GM19397 (cell line): Measurements from ENCODE around the gene GYG2.
"Not testable (repeated sequence)": the region's sequence is repeated elsewhere in the genome, so short reads cannot be mapped to it uniquely, and the experiment has no call there.

Experiments used
- ATAC-seq: cut with Tn5 transposase; IDR thresholded peaks from one replicate; pipeline ENCODE4 v1.9.1; 2021; ENCODE audit warnings: mild to moderate bottlenecking, moderate library complexity; ENCODE audit not compliant: unreplicated experiment

GYG2 gene

DNA sequence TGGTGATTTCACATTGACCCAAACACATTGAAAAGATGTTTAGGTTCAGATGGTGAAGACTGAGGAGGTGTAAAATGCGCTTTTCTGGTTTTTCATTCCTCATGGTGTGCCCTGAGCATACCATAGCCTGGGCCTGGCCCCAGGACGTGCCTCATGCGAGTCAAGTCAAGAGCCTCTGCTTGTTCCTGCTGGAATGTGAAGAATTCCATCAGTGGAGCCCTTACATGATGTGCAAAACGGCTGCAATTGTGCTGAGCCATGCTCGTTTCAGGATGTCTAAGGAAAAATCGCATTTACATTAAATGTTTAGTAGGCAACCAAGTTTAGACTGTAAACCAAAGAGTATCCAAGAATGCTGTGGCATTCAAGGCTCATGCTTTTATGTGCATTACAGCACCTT, 34.9 kb downstream of the GYG2 start:
- no peak for ATAC-seq

DNA sequence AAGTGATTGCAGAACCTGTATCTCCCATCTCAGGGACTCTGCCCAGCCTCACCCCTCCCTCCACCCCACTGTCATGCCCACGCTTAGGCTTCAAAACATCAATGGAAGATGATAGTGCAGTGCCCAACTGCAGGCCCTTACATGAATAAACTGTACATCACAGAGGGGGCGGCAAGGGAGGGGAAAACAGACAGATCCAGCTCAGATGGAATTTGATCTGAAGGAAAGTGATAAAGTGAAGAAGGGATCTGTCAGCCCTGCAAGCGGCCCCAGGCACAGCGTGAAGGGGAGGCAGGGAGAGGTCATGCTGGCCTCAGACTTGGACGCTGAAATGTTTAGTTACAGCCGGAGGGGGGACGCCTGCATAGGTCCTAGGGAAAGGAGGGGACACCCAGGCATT, 38.5 kb downstream of the GYG2 start:
- ATAC-seq = no peak

DNA sequence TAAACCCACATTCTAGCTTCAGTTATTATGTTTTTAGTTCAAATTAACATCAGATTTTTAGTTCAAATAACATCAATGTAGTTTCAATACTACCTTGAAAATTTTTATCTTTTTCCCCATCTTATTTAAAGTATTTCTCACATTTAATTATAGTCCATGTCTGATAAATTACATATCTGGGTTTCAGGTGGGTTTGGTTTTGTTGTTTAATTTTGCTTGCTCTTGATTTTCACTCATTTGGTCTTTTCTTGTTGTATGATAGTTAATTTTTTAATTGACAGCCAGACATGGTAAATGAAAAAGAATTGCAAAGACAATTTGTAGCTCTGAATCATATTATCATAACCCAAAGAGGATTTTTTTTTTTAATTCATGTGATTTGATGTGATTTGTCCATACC, 41.9 kb downstream of the GYG2 start:
- no peak for ATAC-seq

DNA sequence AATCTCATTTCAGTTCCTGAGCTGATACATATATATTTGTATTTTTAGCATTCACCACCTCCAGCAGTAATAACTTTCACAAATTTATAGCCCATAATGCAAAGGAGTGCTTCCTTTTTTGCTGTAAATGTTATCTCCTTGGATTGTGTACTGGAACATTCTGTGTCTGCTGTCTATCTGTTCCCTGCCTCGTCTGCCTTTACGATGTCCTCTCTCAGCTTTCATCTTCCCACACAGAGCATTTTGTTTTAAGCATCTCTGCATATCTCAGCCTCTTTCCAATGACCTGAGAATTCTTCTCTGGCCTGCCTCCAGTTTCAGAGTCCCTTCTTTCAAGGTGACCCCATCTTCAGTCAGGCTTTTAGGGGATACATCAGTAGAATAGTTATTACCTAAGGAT, 43.1 kb downstream of the GYG2 start:
- no peak for ATAC-seq

DNA sequence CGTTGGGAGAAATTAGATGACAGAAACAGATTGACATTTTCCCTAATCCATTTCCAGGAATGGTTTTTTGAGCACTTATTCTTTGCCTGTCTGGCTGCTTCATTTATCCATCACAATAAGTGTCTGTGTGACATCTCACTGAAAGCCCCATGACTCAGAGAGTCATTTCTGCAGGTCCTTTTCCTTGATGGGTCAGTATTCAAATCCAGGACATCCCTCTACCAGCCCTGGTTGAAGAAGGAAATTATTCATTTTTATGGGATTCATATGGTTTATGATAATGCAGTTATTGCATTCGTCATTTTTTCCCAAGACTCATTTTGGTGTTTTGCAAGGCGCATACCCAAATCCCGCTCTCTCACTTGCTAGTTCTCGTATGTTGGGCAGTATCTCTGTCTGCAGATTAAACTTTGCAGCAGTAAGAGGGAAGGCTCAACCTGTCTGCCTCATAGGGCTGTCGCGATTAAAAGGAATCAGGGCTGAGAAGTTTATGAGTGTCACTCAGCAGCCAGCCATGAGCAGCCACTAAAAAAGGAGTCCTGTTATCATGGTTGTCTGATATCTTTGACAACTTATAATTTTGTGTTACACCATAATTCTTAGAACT, 44.0 kb downstream of the GYG2 start:
- ATAC-seq = no peak

DNA sequence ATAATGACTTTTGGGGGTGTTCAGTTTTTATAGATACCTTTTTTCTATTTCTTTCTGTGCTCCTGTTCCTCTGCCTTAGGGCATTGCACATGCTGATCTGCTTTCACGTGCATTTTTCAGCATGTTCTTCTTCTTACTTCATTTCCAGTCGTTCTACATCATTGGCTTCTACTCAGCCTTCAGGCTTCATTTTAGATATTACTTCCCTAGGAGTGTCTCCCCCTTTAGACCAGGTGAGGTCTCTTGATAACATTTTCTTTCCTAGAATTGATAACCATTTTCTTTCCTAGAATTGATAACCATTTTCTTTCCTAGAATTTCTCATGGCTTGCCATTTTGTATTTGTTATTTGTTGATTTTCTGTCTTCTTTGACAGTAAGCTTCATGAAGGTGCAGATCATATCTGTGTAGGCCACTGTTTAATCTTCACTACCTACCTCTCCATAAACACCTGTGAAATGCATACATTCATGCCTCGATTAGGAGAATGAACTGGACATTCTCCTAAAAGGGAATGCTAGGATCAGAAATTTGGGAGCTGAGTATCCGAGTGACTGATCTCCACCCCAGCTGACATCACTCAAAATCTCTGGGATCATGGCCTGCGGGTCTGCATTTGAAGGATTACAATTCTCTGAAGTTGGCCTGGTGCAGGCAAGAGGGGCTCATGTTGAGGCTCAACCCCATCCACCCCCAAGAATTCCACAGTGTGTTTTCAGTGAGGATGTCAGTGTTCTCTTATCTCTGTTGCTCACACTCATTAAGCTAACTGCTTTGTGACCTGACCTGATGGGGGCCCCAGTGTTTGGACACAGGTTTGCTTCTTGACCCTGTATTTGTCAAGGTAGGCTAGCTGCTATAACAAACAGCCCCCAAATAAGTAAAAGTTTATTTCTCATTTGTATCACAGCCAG, 45.7 kb downstream of the GYG2 start:
- no peak for ATAC-seq

DNA sequence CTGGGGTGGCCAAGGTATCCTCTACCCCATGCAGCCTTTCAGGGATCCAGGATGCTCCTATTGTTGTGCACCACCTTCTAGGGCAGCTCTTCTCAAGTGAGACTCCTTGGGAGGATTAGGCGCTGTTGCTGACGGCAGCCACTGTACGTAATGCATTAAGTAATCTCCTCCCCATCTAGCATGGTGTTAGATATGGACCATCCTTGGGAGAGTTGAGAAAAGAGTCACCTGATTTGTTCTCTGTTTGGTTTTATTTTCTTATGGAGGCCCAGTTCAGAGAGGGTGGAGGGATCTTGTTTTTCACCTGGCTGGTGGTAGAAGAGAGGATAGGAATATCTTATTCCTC, 46.4 kb downstream of the GYG2 start:
- ATAC-seq = no peak

DNA sequence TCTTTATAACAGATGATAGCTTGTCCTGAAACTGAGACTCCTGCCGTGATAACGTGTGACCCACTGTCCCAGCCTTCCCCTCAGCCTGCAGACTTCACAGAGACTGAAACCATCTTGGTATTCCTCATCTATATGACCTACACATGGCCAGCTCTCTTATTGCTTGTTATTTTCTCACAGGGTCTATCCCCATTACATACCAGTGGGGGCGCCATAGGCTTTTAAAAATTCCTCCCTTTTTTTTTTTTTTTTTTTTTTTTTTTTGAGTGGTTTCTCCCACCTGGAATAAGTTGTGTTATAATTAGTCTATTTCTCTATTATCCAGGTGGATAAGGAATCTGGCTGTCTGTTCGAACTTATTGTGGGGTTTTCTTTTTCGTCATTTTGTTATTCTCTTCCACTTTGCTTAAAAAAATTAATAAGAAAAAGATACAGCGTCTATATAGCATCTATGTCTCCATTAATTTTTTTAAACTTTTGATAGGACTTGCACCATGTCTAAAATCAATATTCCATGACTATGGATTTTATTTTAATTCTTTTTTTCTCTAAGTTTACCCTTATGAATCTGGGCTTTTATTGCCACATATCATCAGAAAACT, 47.2 kb downstream of the GYG2 start:
- no peak for ATAC-seq

DNA sequence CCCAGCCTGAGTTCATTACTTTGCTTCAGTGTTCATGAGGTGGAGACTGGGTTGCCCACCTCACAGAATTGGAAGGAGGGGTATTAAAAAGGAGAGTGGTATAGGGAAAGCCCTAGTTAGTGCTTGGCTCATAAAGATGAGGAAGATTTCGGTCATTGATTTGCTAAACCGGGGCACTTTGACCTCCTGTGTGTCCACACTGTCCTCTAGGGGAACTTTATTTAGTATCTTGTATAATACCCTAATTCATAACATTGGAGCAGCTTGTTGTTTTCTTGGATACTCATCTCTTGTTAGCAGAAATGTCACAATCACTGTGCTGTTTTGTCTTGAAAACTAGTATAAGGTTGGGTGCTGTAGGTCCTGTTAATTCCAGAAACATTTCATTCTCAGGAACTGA, 49.8 kb downstream of the GYG2 start:
- no peak for ATAC-seq

DNA sequence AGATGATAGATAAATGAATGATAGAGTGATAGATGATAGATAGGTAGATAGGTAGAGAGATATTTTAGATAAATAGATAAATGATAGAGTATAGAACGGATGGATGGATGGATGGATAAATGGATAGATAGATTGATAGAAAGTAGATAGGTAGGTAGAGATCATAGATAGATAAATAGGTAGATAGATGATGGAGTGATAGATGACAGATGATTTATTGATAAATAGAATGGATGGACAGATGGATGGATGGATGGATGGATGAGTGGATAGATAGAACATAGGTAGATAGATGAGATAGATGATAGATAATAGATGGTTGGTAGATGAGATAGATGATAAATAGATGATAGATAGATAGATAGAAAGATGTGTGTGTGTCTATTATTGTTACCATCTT, 50.9 kb downstream of the GYG2 start:
- ATAC-seq = no peak

DNA sequence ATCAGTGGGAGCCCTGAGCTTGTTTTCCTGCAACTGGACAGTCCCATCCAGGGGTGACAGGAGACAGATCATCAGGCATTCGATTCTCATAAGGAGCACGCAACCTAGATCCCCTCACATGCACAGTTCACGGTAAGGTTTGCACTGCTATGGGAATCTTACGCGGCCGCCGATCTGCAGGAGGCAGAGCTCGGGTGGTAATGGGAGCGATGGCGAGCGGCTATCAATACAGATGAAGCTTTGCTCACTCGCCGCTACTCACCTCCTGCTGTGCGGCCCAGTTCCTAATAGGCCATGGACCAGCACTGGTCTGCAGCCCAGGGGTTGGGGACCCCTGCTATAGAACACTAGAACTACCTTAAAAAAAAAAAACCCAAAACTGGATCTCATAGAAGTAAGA, 55.0 kb downstream of the GYG2 start:
- no peak for ATAC-seq

DNA sequence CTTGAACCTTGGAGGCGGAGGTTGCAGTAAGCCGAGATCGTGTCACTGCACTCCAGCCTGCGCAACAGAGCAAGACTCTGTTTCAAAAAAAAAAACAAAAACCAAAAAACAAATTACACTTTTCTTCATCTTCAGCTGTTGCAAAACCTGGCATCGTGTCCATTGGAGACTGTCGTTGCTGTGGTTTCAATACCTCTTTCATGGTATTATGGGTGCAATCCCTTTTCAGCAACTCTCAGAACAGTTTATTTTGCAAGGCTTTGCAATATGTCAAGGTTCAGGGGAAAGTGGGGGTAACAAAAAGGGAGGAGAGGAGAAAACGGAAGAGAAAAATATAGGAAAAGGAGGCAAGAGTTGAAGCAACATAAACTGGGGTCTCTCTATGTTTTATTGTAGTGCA, 59.6 kb downstream of the GYG2 start:
- no peak for ATAC-seq

DNA sequence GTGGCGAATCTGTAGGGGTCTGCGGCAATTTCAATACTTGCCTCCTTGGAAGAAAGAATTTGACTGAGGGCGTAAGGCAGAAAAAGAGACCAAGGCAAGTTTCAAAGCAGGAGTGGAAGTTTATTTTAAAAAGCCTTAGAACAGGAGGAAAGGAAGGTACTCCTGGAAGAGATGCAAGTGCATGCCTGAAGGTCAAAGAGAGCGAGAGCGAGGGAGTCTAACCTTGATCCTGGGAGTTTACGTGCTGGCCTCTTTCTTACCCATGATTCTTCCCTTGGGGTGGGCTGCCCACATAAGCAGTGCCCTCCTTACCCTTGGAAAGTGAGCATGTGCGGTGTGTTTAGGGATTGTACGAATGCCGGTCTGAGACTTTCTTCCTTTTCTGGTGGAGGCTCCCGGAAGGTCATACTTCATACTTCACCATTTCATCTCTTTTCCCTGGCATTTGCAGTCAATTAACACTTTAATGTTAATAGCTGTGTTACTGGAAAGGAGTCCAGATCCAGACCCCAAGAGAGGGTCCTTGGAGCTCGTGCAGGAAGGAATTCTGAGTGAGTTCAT, 60.4 kb downstream of the GYG2 start:
- ATAC-seq = no peak

DNA sequence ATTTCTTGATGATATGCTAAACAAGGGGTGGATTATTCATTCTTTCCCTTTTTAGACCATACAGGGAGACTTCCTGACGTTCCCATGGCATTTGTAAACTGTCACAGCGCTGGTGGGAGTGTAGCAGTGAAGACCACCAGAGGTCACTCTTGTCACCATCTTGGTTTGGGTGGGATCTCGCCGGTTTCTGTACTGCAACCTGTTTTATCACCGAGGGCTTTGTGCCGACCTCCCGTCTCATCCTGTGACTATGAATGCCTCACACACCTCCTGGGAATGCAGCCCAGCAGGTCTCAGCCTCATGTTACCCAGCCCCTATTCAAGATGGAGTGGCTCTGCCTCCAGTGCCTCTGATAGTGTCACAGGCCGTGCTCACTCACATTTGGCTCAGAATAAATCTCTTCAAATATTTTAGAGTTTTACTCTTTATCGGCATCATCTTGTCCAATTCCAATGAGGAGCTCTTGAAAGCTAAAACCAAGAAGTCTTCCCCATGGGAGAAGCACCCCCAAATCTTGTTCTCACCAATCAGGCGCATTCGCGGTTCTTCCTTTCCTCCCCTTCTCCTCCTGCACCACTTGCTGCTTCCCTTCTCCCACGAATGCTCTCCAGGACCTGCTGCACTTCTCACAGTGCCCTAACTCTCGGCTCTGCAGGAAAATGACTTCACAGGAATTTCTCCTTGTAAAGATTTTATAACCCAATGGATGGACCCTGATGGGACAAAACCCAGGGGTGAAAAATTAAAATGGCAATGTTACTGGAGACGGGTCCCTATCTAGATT, 61.2 kb downstream of the GYG2 start:
- ATAC-seq = not testable (repeated sequence)

DNA sequence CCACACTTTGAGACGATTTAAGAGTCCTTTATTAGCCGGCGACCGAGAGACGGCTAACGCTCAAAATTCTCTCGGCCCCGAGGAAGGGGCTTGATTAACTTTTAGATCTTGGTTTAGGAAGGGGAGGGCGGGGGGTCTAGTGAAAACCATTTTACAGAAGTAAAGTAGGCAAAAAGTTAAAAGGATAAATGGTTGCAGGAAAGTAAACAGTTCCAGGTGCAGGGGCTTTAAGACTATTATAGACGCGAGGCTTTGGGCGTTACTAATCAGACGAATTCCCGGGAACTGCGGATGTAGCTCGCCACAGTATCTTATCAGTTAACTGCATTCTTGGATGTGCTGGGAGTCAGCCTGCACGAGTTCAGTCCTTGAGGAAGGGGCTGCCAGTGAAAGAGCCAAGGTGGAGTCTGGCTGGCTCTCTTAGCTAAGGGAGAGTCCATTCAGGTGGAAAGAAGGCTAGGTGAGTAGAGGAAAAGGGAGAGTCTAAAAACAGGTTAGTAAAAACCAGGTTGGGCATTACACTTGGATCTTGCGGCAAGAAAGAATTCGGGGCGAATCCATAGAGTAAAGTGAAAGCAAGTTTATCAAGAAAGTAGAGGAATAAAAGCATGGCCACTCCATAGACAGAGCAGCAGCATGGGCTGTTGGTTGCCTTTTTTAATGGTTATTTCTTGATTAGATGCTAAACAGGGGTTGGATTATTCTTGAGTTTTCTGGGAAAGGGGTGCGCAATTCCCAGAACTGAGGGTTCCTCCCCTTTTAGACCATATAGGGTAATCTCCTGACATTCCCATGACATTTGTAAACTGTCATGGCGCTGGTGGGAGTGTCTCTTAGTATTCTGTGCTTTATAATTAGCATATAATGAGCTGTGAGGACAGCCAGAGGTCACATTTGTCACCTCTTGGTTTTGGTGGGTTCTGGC, 62.1 kb downstream of the GYG2 start:
- not testable (repeated sequence) for ATAC-seq

DNA sequence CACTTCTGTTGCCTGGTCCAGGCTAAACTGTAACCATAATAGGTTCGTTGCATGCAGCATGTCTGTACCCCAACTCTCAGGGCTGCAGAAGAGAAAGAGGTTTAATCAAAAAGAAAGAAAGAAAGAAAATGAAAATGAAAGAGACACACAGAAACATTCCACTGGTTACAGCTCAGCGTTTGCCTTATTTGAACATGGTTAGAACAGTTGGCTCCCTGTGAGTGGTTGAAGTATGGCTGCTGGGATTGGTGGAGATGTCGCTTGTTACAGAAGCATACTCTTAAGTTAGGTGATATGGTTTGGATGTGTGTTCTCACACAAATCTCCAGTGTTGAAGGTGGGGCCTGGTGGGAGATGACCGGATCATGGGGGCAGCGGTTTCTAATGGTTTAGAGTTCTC, 64.1 kb downstream of the GYG2 start:
- ATAC-seq = no peak

DNA sequence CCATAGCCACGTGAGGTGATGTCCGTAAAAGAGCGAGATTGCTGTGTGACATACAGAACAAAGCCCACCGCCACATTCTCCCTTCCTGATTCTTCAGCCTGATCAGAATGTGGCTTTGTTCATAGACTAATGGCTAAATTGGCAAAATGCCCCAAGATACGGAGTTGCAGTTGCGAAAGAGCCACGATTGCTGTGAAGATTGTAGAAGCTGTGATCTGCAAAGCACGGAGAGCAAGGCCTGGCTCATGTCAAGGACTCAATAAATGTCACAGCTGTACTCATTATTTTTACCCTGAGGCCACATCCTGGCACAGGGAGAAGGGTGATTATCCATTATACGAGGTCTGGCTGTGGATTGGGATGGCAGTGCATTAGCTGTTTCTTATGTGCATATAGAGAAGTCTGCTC, 66.2 kb downstream of the GYG2 start:
- no peak for ATAC-seq

DNA sequence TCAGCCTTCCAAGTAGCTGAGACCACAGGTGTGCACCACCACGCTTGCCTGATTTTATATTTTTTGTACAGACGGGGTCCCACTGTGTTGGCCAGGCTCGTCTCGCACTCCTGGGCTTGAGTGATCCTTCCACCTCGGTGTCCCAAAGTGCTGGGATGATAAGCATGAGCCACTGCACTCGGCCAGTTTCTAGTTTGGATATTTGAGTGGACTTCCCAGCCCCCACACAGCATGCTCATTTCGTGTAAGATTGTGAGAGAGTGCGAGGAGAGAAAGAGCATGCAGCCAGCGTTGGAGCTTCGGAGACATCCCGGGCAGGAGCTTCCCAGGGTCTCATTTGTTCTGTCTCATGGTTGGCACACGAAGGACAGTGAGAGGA, 68.6 kb downstream of the GYG2 start:
- no peak for ATAC-seq

DNA sequence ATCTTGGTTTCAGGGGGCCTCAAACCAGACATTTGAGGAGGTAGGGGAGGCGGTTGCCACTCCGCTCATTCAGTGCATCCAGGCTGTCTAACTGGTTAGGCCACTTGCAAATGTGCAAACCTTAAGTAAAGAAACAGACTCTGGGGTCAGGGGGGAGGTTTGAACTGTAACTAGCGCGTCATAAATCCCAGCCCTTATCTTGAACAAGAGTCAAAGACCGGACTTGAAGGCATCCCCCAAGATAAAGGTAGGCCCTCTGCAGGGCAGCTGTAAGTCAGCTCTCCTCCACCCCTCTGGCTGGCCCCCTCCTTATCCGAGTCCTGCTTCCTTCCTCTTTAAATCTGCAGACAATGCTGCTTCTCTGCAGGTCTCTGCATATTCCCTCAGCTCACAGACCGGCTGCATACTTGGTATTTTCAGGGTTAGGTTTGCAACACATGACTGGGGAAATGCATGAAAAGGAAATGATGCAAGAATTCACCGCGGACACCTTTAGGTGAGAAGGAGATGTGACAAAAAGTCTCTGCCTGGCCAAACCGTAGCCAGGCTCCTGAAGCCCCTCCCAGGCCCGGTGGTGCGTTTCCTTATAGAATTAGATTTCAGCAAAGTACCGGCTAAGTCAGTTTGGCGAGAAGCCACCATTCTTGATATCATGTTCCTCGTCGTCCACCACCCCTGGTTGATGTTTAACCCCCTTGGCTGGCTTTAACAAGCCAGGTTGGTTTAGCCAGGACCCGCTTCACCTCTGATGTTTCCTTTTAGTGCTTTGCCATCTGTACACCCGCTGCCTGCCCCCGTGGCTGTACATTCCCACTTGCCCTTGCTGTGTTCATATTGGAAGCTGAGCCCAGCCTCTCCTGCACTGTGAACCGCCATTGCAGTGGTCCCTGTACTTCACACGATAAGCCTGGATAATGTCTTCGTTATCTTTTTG, 69.2 kb downstream of the GYG2 start:
- not testable (repeated sequence) for ATAC-seq
